NT2/D1 (cell line): ENCODE data around the gene MATCAP1.

Experiments
- YY1 ChIP-seq: IDR thresholded peaks from 2 replicates; pipeline ENCODE4 v1.6.1; 2011; ENCODE audit not compliant: insufficient read length, insufficient read depth
- ZNF274 ChIP-seq: IDR thresholded peaks from 2 replicates; pipeline ENCODE4 v1.6.1; 2011; ENCODE audit warnings: mild to moderate bottlenecking, low read depth, low read length

DNA sequence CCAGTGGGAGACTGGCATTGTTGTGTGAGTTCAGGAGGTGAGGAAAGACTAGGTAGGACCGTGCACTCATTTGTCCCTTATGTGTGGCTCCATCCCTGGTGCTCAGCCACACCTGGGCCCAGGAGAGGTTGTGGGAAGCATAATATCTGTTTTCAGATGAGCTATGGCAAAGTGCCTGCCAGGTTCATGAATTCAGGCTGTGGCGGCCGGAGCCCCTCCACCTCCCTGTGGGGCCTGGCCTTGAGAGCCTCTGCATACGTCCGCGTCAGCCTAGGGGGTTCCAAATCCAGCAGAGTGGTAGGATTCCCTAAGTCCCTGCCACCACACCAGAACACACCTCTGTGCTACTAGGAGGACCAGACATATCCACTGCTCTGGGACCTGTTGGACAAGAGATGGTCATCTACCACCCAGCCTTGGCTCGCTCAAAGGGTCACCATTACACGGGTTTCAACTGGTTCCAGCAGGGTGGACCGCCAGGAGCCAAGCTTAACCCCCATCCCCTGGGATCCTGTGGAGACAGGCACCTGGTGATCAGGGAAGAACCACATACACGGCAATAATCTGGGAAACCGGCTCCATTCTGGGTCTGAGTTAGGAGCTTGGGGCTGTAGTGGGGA is 35.0 kb downstream of the MATCAP1 start:
- TF ChIP-seq YY1 (no peak), ZNF274 (no peak)
